GM12878 (cell line): ENCODE data around the gene CACNG5. TPM values are rescaled to one million over a fixed set of nuclear protein-coding genes. Genes with fewer than 3 reads are reported as not detected.

Experiments used
- BCL11A ChIP-seq: IDR thresholded peaks from 2 replicates; pipeline ENCODE4 v1.6.1; 2011; ENCODE audit warnings: low read depth, low read length
- CREB1 ChIP-seq: IDR thresholded peaks from 2 replicates; pipeline ENCODE4 v1.6.1; 2012; ENCODE audit warnings: low read depth, mild to moderate bottlenecking, inconsistent platforms
- EP300 ChIP-seq, 2 experiments: fragments of 150-350 bp in 1 of 2; IDR thresholded peaks; 2 replicates each; pipeline ENCODE4 v1.6.1; 2011 to 2012; ENCODE audit warnings: low read depth in 2 of 2, low read length in 2 of 2, borderline replicate concordance in 1 of 2, improper control_type of control experiment in 1 of 2, inconsistent platforms in 1 of 2; ENCODE audit not compliant: control insufficient read depth in 1 of 2
- FOS ChIP-seq: IDR thresholded peaks from 3 replicates; pipeline ENCODE4 v1.6.1; 2011; ENCODE audit warnings: borderline replicate concordance; ENCODE audit not compliant: insufficient read length; ENCODE audit errors: extremely low read depth
- MEF2B ChIP-seq: fragments of 450-650 bp; IDR thresholded peaks from 2 replicates; pipeline ENCODE4 v1.6.1; 2018; ENCODE audit warnings: mild to moderate bottlenecking, moderate library complexity; ENCODE audit not compliant: partially characterized antibody, poor library complexity, severe bottlenecking
- ZBTB11 ChIP-seq: fragments of 450-650 bp; formaldehyde crosslinking; IDR thresholded peaks from 2 replicates; pipeline ENCODE4 v1.5.0; 2022; ENCODE audit warnings: mild to moderate bottlenecking, missing genetic modification characterization
- ZNF24 ChIP-seq: fragments of 450-650 bp; IDR thresholded peaks from 2 replicates; pipeline ENCODE4 v1.6.1; 2017; ENCODE audit warnings: antibody characterized with exemption, mild to moderate bottlenecking
- polyA plus RNA-seq, 11 experiments: library from polyadenylated mRNA; depleted of rRNA in 4 of 11; unstranded in 6 of 11; stranded (reverse) in 5 of 11; fragments of >200 nt; fragmentation: Nextera tagmentation in 4 of 11; fragmentation: Illumina TruSeq in 1 of 11; extraction: Ambion mirVana in 4 of 11; extraction: Trizol in 1 of 11; gene quantifications; 1 replicate in 1 of 11; 2 replicates in 10 of 11; pipeline versions ENCODE4 v1.2.1 to v1.2.3, GENCODE V29; 2011 to 2016; ENCODE audit warnings: inconsistent platforms in 2 of 11, missing spikeins in 2 of 11, low read depth in 1 of 11
- total RNA-seq, 4 experiments: library from RNA; depleted of rRNA in 3 of 4; stranded (reverse); fragments of >200 nt in 3 of 4; fragmentation: Illumina TruSeq in 1 of 4; extraction: Trizol in 1 of 4; gene quantifications; 2 replicates each; pipeline versions ENCODE4 v1.2.1 to v1.2.3, GENCODE V29; 2013 to 2021
- TF ChIP-seq, protein P1 (sequence below): fragments of 450-650 bp; IDR thresholded peaks from 2 replicates; pipeline ENCODE4 v1.6.1; 2017; ENCODE audit warnings: mild to moderate bottlenecking

The CACNG5 gene
- total and polyA plus RNA-seq, 10 of the 15 experiments (the other 5 are each of a cell fraction or from before 2014, with no cell fraction given): not detected

GRCh38 chr17:66799849-66800537 lies 34.9 kb upstream of the CACNG5 start (continued):
- no peak for TF ChIP-seq ZBTB11 (CRISPR knock-in tag)
- no peak for TF ChIP-seq BCL11A
- TF ChIP-seq FOS: no peak
- TF ChIP-seq ZNF24: no peak
- TF ChIP-seq, protein P1, sequence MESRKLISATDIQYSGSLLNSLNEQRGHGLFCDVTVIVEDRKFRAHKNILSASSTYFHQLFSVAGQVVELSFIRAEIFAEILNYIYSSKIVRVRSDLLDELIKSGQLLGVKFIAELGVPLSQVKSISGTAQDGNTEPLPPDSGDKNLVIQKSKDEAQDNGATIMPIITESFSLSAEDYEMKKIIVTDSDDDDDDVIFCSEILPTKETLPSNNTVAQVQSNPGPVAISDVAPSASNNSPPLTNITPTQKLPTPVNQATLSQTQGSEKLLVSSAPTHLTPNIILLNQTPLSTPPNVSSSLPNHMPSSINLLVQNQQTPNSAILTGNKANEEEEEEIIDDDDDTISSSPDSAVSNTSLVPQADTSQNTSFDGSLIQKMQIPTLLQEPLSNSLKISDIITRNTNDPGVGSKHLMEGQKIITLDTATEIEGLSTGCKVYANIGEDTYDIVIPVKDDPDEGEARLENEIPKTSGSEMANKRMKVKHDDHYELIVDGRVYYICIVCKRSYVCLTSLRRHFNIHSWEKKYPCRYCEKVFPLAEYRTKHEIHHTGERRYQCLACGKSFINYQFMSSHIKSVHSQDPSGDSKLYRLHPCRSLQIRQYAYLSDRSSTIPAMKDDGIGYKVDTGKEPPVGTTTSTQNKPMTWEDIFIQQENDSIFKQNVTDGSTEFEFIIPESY: no peak
- no peak for TF ChIP-seq MEF2B
- TF ChIP-seq CREB1: no peak
- TF ChIP-seq EP300 (IDR thresholded peaks at IDR 0.05; ENCODE audit: borderline replicate concordance in 1 of 2, control insufficient read depth in 1 of 2, low read depth in 2 of 2, low read length in 2 of 2): no peak
